SIG-M5 treated with dmso at 0.1 percent for 504 hours (cell line): Measurements from ENCODE around the gene RERE.
"Not testable (repeated sequence)": the region's sequence is repeated elsewhere in the genome, so short reads cannot be mapped to it uniquely, and the experiment has no call there.

Experiments used
- DNase-seq: peaks from one replicate; lab custom pipeline; 2025; ENCODE audit not compliant: unreplicated experiment; lab: John Stamatoyannopoulos, UW

Gene RERE

DNA sequence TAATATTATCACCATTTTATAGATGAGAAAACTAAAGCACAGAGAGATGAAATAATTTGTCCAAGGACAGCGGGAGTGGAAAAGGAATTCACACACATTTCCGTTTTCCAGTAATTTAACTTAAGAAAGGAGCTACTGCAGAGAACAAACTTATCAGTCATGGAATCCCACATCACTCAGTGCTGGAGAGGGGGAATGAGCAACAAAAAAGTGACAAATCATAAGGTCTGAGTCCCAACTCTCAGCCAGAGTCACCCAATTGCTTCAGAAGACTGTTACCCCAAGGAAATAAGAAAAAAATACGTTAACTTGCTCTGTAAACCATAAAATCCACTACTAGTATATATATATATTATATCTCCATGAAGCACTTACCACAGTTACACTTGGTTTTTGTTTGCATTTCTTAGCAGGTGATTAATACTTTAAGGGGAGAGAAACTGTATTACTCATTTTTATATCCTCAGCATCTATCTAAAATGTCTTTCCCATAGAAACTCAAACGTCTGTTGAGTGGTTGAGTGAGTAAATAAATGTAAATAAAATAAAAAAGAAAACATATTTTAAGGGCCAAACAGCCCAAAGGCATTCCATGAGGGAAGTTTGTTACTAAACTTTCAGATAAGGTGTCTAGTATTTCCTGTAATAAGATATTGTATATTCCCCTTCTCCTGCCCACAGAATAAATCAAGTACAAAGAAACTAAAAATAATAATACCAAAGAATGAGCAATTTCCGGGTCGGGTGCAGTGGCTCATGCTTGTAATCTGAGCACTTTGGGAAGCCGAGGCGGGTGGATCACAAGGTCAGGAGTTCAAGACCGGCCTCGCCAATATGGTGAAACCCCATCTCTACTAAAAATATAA is 422.8 kb downstream of the RERE start:
- no peak for DNase-seq

DNA sequence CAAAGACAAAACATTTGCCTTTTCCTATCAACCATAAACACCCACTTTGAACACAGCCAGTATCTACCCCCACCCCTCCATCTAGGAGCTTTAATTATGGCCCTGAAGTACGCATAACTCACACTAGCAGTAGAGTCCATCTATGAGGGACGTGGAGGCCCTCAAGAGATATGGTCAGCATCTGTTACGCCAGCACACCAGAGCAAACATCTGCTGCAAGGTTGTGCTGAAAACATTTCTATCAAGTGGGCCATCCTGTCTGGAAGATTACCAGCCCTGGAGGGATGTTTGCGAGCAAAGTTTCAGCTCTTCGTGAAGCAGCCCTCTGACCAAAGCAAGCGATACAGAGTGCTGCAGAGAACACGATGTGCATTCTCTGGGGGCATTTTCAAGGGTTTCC is 424.9 kb downstream of the RERE start:
- no peak for DNase-seq

DNA sequence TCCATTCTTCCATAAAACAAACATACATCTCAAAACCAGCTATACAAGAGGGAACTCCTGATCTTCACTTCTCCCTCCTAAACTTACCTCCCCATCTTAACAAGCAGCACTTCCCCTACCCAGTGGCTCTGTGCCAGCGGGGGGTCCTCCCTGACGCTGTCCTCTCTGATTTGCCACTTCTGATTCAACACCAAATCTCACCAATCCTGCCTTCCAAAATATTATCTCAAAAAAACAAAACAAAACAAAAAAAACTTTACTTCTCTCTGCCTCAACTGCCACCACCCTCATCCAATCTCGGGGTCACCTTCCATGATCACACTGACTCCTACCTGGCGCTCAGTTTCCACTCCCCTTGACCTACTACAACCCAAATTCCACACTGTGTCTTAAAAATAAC is 426.7 kb downstream of the RERE start:
- DNase-seq, result no peak

DNA sequence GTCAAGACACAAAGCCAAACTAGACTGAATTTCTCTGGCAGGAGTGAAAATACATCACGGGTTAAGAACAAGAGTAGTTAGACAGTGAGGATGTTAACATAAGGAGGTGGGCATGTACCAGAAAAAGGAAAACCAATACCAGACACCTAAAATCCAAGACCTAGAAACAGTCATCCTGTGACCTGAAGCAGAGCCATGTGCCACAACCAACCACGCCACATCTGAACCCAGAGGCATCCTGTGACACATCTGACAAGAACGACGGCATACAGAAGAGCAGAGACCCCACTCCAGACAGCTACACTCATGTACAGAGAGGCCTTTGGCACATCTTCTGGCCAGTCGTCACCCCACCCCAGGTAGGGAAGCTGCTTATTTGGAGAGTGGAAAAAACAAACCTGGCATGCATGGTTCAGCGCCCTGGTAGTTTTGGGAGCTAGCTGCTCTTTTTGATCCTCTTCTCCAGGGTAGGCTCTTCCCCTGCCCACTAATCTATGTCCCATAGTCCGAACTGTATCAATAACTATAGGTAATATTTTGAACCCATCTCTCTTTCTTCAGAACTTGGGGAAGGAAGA is 427.4 kb downstream of the RERE start:
- no peak for DNase-seq

DNA sequence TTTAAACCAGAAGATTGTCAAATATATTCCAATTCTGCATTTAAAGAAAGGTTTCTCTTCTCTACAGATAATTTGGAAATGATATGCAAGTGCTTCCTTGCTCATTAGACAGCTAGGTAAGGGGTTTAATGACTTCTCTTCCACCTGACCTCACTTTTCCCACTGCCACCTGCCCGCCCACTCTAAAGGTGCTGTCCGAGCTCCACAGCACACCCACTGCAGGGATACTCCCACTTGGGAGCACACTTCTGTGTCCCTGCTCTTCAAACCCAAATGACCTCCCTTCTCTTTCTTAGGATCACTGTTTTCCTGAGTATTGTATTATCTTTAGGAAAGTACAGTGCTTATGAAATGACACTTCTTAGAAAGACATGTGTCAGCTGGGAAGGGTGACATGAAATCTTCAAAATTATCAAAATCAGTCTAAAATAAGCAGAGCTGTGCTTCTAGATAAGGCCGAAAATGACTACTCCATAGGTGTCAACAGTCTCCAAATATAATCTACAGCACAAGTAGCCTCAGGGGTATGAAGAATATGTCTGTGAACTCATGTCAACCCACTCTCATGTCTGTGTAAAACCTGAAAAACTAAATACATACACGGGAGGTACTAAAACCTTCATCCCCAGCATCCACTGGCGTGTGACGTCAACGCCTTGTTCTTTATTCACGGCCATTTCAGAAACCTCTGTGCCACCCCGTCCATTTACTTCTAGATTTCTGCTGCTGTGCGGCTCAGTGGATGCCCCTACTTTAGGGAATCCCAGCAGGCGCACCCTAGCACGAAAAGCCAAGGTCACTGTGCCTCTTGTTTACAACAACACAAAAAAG is 428.5 kb downstream of the RERE start:
- DNase-seq, result no peak

DNA sequence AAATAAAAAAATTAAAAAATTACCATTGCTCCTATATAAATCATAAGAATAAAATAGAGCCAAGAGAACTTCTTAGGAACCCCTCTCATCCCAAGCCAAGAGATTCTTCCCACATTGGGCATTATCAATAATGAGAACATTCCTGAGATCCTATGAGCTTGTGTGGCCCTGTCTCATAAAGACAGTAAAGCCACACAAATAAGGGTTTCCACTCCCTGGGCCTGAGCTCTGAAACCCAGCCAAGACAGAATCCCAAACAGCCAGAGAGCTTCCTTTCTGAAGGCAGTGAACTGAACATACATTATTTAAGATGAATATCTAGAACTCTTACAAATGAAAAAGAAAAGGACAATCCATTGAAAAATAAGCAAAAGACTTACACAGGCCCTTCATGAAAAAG is 431.2 kb downstream of the RERE start:
- DNase-seq, result no peak

DNA sequence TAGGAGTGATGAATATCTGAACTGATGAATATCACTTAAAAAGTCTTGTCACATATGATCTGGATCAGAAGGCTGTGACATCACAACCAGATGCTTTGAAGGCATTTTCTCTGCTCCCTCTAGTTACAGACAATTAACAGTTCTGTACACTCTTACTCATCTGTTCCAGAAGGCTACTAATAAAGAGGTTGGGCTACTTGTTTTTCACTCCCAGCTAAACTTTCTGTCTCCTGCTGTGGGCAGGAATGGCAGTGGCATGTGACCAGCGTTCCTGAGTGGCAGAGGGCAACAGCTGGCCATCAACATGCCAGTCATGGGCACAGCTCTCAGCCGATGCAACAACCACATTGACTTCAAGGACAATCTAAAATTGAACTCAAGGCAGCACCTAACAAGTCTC is 432.9 kb downstream of the RERE start:
- no peak for DNase-seq

DNA sequence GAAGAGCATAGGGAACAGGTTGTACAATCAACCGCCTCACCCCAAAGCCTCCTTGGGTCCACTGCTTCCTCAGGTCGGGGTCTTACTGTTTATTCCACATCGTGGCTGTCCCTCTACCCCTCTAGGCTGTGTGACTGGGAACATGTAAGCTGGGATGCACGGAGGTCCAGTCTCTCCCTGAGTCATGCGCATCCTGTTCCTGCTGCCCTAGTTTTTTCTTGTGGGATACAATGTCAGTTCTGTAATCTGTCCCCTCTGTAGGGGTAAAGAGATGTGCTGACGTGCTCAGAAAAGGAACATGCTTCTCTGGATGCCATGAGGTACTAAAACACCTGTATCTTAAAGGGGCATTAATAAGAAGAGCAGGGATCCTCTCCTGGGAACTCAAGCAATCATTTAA is 433.4 kb downstream of the RERE start:
- no peak for DNase-seq

DNA sequence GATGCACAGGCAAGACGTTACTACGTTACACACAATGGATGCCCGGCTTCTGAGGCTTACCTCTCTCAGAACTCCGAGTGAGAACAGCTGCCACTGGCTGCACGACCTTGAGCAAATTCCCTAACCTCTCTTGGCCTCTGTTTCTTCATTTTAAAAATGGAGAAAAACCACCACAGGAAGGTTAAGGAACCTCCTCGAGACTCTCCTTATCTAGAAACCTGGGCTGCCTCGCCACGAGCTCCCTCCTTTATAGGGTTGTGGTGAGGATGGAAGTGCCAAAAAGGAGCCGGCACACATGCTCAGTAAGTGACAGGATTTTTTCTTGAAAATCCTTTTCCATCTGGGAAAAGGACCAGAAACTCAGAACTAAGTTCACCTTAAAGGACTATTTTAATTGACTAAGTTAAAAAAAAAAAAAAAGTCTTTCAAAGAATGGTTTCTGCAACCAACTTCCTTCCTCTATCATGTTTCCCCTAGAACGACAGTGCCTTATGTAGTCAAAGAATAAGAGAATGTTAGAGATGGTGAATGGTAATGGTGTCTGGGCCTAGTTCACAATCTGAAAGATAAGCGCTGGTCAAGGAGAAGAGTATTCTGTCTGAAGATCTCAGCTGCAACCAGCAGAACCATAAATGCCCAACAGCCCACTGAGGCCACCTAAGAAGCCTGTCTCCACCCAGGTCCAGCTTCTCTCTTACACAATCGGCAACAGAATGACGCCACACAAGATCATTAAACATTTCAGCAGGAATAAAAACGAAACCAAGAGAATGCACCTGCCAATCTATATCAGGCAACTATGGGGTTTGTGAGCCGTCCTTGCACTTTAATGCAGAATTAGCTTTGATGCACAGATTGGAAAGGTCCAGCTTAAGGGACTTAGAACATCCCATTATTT is 434.6 kb downstream of the RERE start:
- DNase-seq, result peak; percentile 45

DNA sequence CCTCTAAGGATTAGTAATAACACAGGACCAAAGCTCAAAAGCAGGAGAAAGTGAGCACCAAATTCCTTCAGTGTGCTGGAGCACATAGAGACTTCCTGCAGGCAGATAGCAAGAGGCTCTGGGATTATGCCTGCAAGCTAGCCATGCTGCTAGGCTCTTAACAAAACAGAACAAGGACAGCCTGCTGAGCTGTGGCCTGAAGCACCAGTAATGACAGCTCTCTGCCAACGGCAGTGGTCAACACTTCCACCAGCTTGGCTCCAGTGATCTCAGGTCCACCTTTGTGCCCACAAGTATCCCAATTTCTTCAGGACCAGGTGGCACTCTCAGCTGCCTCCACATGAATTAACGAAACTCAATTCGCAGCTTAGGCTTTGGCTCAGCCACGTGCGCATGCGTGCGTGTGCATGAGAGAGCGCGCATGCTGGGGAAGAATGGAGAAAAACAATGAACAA is 435.4 kb downstream of the RERE start:
- DNase-seq, result no peak

DNA sequence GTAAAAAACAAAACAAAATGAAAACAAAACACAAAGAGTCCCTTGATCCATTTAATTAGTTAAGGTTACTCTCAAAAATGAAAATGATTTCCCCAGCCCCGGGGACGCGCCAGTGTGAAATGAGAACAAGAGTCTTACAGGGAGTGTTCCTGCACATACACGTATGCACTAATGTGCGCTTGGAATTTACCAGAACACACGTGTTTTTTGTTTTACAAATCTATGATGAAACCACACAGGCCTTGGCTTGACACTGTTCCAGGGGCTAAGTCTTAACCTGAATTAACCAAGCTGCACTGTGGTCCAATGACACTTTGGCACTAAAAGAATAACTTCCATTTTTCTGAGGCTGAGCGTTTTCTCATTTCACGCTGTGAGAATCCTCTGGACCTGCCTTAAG is 435.8 kb downstream of the RERE start:
- DNase-seq, result no peak

DNA sequence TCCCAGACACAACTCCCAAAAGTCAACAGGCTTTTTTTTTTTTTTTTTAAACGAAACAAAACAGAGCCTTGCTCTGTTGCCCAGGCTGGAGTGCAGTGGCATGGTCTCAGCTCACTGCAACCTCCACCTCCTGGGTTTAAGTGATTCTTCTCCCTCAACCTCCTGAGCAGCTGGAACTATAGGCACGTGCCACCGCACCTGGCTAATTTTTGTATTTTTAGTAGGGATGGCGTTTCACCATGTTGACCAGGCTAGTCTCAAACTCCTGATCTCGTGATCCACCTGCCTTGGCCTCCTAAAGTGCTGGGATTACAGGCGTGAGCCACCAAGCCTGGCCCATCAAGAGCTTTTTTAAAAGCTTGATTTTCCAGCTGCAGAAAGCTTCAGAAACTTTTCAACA is 437.1 kb downstream of the RERE start:
- not testable (repeated sequence) for DNase-seq

DNA sequence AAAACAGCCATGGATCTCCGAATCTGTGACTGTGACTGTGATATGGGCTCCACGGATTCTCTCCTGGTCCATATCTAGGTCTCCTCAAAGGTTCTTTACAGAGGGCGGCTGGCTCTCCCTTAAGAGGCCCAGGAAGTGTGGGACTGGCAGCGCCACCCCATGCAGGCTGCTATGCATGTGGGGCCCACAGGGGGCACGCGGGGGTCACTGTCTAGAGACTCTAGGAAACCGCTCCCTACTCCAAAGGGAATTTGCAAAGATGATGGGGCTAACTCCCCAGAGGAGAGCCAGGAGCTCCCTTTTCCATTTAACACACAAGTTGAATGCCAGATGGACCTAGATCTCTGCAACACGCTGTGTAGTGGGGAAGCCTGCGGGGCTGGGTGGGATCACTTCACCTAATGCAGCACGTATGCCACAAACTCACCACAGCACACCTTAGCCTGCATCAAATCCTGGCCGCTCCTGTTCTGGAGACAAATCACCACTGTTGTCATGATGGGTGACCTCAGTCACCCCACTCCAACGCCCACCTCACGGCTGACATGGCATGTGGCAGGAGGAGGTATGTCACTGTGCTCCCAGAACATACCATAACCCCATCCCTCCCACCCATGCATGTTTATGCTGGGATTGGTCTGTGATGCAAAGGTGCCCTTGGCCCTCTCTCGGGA is 437.8 kb downstream of the RERE start:
- DNase-seq, result no peak

DNA sequence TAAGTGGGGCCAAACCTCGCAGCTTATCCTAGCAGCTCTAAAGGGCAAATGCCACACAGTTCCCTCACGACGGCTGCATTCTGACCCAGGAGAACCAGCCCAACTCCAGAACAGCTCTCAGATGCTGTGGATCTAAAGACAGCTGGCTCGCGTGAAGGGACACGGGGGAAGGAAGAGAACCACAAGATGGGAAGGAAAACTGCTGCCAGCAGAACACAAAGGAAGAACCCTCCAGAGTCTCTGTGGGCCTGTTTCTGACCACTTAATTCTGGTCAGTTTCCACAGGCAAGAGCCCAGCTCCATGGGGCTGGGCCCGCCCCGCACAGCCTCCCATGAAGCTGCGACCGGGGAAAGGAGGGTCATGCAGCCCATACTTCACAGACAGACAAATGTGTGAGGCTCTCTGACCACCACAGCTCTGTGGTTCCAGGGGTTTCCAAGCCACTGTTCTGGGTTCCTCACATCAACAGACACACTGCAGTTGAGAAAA is 438.4 kb downstream of the RERE start:
- DNase-seq, result no peak

DNA sequence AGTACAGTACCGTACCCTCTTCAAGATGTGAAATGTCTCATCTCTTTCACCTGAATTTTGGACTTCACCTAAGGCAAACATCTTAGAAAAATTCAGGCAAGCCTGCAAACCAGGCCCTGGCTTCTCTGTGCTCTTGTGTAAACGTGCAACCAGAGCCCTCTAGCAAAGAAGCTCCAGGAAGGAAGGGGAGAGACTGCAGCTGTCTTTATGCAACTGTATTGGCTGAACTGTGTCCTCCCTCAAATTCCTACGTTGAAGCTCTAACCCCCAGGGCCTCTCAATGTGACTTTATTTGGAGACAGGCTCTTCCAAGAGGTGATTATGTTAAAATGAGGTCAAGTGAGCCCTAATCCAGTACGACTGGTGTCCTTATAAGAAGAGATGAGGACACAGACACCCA is 439.3 kb downstream of the RERE start:
- DNase-seq, result no peak

DNA sequence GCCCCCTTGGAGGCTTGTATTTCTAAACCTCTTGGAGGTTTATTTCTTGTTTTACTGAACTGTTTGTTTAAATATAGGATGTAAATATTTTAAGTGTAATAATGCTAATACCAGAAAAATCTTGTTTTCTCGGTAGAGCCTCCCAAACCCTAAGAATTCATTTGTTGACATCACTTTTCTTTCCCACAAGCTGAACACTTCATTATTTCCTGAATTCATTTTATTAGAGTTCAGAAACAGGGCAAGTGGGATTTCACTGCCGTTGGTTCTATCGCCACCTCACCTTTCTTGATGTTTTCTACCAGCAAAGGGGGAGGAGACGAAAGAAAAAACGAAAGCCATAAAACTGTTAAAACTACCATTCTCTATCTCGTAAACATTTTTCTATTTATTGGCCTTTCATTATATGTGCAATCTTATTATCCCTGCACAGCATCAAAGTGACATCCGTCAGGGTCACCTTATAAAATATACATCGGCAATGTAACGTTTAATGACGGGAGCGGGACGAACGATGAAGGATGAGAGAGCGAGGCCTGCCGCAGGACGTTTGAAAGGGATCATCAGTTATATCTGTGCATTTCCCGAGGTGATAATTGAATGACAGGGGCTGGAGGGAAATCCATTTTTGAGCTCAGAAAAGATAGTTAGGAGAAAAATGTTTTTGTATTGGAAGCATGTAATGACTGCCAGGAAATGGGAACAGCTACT is 440.0 kb downstream of the RERE start:
- DNase-seq, result no peak

DNA sequence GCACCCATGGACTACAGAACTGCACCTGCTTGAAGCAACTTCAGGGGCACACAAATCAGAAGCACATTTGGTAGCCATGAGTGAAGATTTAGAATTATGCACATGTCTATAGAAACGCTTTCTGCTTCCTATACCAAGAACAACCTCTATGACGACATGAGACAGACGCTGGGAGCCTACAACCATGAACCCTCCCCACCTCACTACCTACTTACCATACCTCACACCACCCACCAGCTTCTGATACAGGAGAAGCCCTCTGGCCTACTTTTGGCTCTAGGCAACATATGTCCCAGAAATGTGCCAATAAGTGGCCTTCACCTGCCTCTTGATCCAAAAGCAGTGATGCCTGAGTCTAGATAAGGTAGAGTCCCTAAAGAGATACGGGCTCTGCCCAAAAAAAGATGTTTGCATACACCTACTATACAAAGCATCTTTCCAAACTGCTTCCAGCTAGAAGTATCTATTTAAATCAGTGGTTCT is 441.0 kb downstream of the RERE start:
- no peak for DNase-seq

DNA sequence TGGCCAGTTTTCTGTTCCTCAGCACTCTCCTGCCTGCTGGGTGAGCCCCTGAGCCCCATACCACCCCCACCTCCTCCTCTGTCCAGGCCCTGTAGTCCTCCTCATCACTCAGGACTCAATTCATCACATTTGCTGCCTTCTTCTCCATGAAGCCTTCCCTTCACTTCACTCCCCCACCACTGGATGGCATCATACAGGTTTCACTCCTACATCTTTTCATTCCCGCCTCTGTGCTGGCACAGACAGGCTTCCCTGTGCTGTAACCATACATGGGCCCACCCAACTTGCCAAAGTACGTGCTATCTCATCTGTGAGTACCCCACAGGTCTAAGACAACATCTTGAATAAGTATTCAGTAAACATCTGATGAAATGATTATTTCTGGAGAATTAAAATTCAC is 442.6 kb downstream of the RERE start:
- DNase-seq, result peak; percentile 28

DNA sequence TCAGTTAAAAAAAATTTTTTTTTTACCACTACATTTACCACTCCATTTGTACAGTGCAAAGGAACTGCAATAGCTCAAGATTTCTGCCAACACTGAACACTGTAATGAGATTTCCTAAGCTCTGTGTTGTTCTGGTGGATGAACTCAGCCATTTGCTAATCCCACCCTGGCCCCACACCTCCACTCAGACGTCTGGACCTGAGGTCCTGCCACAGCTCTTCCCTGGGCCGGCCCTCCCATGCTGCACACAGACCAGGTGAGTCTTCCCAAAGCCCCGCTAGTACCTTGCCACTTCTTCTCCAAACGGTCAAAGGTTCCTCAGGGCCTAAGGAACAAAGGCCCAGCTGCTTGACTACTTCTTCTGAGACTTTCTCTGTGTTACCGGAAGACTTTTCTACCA is 443.1 kb downstream of the RERE start:
- no peak for DNase-seq
